ENCODE results near the gene POLR2A. TPM values are rescaled to one million over a fixed set of nuclear protein-coding genes. Genes with fewer than 3 reads are reported as not detected.

POLR2A gene
- total and polyA plus RNA-seq, 10 of the 15 experiments (the other 5 are each of a cell fraction or from before 2014, with no cell fraction given), result 1.7 to 121 (median 33.4) TPM

- no TSS peak for BruUV-seq (replicated peaks)
- Histone ChIP-seq H3K9ac (ENCODE audit: control insufficient read depth, insufficient read depth, low read length) (no peak overlapping the region), H2AFZ (ENCODE audit: control insufficient read depth, low read depth, low read length) (no peak overlapping the region), H3K36me3 (ENCODE audit: control insufficient read depth in 2 of 2, insufficient read depth in 2 of 2, low read length in 1 of 2) (peaks cover 41 to 45% of the 10 kb centered on the region in 2 experiments; a peak in 3 of 4 replicates), H3K4me2 (ENCODE audit: control insufficient read depth, insufficient read depth) (no peak overlapping the region), H3K27me3 (replicated peaks in 1 of 2; ENCODE audit: control insufficient read depth in 2 of 2, insufficient read depth in 2 of 2, low read length in 1 of 2) (no peaks in the 10 kb centered on the region), H3K9me3 (replicated peaks; ENCODE audit: control insufficient read depth, insufficient read depth, low read length) (no peaks in the 10 kb centered on the region), H4K20me1 (ENCODE audit: control insufficient read depth, insufficient read depth) (no peaks in the 10 kb centered on the region), H3K79me2 (ENCODE audit: control insufficient read depth, insufficient read depth, low read length) (no peaks in the 10 kb centered on the region), H3K4me1 (ENCODE audit: control insufficient read depth, insufficient read depth, low read length) (no peaks in the 10 kb centered on the region), H3K27ac (ENCODE audit: control insufficient read depth, insufficient read depth) (no peak overlapping the region), H3K4me3 (no peak overlapping the region)
- ChIA-PET RAD21 (ENCODE audit: unreplicated experiment) (no interaction called here), SMC1A (ENCODE audit: uncharacterized antibody, unreplicated experiment) (interaction anchor here (1.1 to 2.3 kb wide), 2 partner anchors 8 to 22 kb away, joined by 3 to 6 read pairs; no protein-coding TSS in a partner anchor), POLR2A (interaction anchor here (1.1 kb wide), 1 partner anchor 53 kb away, joined by 4 read pairs; the partner anchor contains the start of gene SENP3), CTCF (interaction anchor here (0.6 to 1.8 kb wide), 5 partner anchors 14 to 270 kb away, joined by 3 to 4 read pairs (median 3); no protein-coding TSS in a partner anchor)
- in situ Hi-C loops (cut with MboI) (no loop called here), intact Hi-C loops (cut with micrococcal nuclease; ENCODE audit: unreplicated experiment) (no loop called here)
- WGBS (ENCODE audit: insufficient coverage, insufficient replicate concordance, low lambda C conversion rate, missing lambda C conversion rate), result 87% methylated on average over 11 of the region's 11 CpGs
- TF ChIP-seq, protein P1, sequence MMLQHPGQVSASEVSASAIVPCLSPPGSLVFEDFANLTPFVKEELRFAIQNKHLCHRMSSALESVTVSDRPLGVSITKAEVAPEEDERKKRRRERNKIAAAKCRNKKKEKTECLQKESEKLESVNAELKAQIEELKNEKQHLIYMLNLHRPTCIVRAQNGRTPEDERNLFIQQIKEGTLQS (IDR thresholded peaks at IDR 0.05; ENCODE audit: borderline replicate concordance, extremely low read depth, low read depth, low read length), result no peak
- TF ChIP-seq MTA2 (IDR thresholded peaks at IDR 0.05; ENCODE audit: low read depth), result no peak
- TF ChIP-seq CEBPZ (IDR thresholded peaks at IDR 0.05; ENCODE audit: low read depth, low read length), result no peak
- TF ChIP-seq PAX5 (IDR thresholded peaks at IDR 0.05; ENCODE audit: borderline replicate concordance, low read depth, low read length), result no peak
- TF ChIP-seq MTA3 (IDR thresholded peaks at IDR 0.05; ENCODE audit: borderline replicate concordance, low read length), result no peak
- no peak for TF ChIP-seq IRF4 (IDR thresholded peaks at IDR 0.05; ENCODE audit: low read depth, low read length)
- no peak for ATAC-seq
- no peak for FAIRE-seq
- DNase-seq (ENCODE audit: low read depth, low spot score), result no peak
Observed at GRCh38 chr17:7508145-7508544, 24.0 kb downstream of the POLR2A start.

Data from GM12878 (cell line).